ENCODE data around the gene PRPF38B. TPM values are rescaled to one million over a fixed set of nuclear protein-coding genes. Genes with fewer than 3 reads are reported as not detected.

PRPF38B gene
- total and polyA plus RNA-seq, 9 of the 15 experiments (the other 6 are each of a cell fraction or from before 2014, with no cell fraction given), result 25.3 to 85.5 (median 66.4) TPM

- TF ChIP-seq SMARCB1 (IDR thresholded peaks at IDR 0.05; ENCODE audit: insufficient read length, low read depth) (no peak), KLF1 (tag; IDR thresholded peaks at IDR 0.05) (no peak), EP300 (IDR thresholded peaks at IDR 0.05; ENCODE audit: low read length) (no peak), NFXL1 (CRISPR knock-in tag; IDR thresholded peaks at IDR 0.05) (no peak), HNRNPL (IDR thresholded peaks at IDR 0.05; ENCODE audit: low read depth, low read length) (no peak), ZBTB8A (IDR thresholded peaks at IDR 0.05; ENCODE audit: partially characterized antibody) (no peak), ZBTB5 (IDR thresholded peaks at IDR 0.05) (no peak), ZNF165 (CRISPR knock-in tag; IDR thresholded peaks at IDR 0.05; ENCODE audit: borderline replicate concordance) (no peak), MAX (CRISPR knock-in tag; IDR thresholded peaks at IDR 0.05) (no peak), CHD7 (IDR thresholded peaks at IDR 0.05; ENCODE audit: low read depth, low read length) (no peak), ILF3 (IDR thresholded peaks at IDR 0.05; ENCODE audit: borderline replicate concordance) (no peak), IRF1 (CRISPR knock-in tag; IDR thresholded peaks at IDR 0.05; ENCODE audit: borderline replicate concordance) (no peak), ZNF263 (CRISPR knock-in tag; IDR thresholded peaks at IDR 0.05; ENCODE audit: borderline replicate concordance) (no peak), SETDB1 (IDR thresholded peaks at IDR 0.05; ENCODE audit: low read length) (no peak)
These were observed 55.2 kb downstream of the PRPF38B start (continued) for GRCh38 chr1:108747171-108747850.

All from K562 (cell line).